ENCODE data around the gene FGGY.
"Not testable (repeated sequence)": the region's sequence is repeated elsewhere in the genome, so short reads cannot be mapped to it uniquely, and the experiment has no call there.

Gene FGGY

DNA sequence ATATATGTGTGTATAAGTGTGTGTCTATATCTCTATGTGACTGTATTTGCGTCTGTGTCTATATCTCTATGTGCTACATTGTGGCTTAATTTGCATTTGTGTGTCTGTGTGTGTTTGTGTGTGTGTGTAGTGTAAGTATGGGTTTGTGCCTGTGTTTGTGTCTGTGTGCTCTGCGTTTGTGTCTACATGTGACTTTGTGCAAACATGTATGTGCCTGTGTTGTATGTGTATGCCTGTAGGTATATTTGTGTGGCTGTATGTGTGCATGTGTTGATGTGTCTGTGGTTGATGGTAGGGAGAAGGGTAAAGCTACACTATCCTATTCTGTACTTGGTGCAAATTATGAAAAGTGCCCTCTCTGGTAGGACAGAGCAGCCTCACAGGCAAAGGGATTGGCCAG, 7.3 kb upstream of the FGGY start:
- no peak for DNase-seq

DNA sequence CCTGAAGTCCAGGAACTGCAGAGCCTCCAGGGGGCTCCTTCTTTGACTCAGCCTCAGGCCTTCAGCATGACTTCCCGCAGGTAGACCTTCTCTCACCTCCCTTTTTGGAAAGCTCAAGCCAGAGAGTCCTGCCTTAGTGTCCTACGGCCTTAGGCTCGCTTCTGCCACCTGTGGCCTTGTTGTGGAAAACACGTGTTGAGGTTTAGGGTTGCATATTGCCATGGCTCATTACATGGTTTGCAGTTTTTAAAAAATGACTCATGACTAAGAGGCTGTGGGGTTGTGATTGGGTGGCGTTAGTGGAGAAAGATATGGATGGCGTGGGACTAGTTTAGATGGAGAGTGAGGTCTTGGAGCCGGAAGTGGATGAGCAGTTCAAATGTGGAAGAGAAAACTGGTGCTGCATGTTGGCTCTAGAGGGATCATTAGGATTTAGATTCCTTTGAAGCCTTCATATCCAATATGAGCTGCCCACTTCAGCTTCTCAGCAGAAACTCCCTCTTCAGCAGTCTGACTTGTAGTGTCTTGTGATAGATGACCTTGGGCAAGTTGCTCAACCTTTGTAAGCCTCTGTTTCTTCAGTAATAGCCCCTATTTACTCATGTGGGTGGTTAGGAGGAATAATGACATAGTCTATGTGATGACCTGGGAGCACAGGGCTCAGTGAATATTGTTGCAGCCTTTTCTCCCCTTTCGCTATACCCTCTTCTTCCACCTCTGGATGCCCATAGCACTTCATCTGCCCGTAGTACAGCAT, 6.5 kb upstream of the FGGY start:
- peak; percentile 33 for DNase-seq

DNA sequence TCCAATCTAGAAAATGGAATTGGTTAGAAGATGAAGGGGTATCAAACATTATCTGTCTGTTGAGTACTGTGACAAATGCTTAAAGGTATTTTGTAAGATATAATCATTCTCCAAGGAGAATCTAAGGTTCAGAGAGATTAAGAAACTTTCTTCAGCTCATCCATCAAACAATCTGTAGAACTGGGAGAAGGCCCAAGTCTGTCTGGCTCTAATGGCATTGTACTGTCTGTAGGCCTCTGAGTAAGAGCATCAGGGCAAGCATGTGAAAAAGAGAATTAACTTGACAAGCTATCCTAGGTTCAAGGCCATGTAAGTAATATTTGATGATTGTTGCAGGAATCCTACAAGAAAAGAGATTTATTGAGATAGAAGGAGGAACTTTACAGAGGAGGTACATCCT, 5.3 kb upstream of the FGGY start:
- DNase-seq, result no peak

DNA sequence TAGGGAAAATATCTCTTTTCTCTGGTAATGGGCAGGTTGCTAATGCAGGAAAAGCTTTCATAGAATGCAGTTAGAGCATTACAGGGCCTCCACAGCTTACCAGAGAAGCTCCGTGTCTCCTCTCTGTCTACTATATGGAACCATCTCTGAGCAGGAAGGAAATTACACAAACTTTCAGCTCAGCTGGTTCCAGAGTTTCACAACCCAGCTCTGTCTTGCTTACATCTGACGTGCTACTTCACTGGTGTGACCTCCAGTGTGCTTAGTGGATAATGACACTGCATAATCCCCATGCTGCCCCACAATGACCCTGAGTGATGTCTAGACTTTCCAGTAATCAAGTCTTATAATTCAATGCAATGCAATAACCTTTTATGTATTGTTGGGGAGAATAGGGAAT, 4.3 kb upstream of the FGGY start:
- DNase-seq, result peak; percentile 49

DNA sequence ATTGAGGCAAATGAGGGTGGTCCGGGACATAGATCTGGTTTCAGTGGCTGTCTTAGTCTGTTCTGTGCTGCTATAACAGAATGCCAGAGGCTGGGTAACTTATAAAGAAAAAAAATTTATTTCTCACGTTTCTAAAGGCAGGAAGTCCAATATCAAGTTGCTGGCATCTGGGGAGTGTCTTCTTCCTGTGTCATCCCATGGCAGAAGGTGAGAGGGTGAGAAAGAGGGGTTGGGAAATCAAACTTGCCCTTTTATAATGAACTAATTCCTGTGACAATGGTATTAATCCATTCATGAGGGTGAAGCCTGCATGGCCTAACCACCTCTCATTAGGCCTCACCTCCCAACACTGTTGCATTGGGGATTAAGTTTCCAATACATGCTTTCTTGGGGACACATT, 3.7 kb upstream of the FGGY start:
- DNase-seq, result no peak

DNA sequence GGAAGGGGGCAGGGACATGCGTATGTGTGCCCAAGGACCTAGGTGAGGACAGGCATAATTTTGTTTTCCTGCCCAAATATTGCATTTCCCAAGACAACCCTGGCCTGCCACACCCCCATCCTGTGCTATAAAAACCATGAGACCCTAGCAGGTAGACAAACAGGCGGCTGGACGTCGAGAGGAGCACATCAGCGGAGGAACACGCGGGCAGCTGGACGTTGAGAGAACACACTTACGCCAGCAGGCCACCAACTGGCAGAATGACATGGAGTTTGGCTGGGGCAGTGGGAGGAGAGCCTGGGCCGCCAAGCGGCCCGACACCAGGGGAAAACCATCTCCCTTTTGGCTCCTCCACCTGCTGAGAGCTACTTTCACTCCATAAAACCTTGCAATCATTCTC, 3.0 kb upstream of the FGGY start:
- no peak for DNase-seq

DNA sequence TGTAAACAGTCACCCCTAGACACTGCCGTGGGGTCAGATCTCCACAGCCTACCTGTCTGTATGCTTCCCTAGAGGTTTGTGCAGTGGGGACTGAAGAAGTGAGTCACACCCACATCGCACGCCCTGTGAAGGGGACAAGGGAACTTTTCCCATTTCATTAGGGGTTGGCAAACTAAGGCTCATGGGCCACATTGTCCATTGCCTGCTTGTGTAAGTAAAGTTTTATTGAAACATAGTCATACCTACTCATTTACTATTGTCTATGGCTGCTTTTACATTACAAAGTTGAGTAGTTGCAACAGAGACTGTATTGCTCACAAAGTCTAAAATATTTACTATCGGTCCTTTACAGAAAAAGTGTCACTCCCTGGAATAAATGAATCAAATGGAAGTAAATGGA, 2.5 kb upstream of the FGGY start:
- no peak for DNase-seq

DNA sequence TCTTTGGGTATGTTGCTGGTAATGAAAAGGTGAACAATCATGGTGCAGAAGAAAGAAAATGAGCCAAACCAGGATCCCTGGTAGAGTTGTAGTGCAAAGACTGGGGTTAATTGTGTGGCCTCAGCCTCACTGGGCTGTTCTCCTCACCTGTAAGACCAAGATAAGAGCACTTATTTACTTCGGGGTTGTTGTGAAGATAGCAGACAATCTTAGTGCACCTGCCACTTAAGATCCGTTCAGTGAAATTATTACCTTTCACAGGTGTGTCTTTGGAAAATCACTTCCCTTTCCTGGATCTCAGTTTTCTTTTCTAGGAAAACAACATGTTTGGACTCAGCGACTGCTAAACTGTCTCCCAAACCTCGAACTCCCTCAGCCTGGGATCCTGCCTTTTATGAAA, 1.3 kb upstream of the FGGY start:
- DNase-seq, result no peak

DNA sequence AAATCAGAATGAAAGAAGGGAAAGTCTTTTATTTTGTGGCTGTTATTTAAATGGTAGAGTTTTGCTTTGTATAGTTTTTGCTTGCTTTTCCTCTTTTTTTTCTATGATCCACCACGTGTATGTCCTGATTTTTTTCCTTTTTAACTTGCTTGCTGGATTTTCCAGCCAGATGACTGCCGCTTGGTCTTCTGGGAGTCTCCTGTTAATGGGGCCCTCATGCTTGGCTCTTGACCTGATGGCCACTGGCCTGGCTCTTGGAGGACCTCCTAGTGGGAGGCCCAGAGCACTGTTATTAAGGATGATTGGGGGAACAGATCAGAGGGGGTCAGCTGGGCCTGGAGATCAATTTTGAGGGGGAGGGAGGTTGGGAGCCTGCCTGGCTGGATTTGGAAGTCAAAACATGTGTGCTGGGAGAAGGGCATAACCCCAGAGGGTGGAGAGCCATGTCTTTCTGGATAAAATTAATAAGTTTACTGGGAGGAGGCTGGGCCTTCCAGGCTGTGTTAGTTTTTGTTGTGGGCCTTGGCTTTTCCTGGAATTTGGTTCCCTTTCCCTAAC, 1.2 kb downstream of the FGGY start:
- no peak for DNase-seq

DNA sequence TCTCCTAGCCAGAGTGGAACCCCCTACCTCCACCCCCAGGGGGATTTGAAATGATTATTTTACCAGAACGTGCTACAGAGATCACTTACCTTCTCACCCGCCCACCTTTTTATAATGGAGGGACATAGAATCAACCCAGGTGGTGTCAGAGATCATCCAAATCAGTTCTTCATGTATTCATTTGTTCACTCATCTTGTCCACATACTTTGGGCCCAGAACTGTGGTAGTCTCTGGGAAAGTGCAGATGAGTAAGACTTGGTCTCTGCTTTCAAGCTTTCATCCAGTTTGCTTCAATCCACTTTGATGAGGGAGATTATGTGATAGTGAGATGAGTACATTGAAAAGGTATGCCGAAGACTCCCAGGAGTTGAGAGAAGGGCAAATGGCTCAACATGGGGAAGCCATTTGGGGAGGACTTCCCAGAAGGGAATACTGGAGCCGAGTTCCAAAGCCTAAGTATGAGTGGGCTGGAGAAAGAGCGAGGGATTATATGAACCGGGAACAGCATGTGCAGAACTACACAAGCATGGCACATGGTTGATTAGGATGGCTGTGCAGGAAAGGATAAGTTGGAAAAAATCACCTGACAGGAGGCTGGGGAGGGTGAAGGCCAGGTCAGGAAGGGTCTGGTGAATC, 1.9 kb downstream of the FGGY start:
- DNase-seq, result no peak

DNA sequence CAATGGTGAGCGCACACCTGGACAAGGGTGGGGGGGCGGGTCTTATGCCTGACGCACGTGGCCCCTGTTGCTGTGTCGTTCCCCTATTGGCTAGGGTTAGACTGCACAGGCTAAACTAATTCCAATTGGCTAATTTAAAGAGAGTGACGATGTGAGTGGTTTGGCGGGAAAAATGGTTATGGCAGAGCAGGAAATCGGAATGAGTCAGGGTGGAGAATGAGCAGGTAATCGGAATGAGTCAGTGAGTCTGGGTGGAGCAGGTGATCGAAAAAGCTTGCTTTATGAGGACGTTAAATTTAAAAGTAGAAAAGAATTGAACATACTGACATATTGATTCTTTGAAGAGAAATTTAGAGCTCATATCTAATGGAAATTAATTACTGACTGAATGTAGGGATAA, 2.8 kb downstream of the FGGY start:
- not testable (repeated sequence) for DNase-seq

DNA sequence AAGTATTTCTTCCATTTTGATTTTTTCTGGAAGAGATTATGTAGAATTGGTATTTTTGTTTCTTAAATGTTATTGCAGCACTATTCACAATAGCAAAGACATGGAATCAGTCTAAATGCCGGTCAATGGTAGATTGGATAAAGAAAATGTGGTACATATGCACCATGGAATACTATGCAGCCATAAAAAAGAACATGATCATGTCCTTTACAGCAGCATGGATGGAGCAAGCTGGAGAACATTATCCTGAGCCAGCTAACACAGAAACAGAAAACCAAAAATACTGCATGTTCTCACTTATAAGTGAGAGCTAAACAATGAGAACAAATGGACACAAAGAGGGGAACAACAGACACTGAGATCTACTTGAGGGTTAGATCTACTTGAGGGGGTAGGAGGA, 5.4 kb downstream of the FGGY start:
- no peak for DNase-seq

DNA sequence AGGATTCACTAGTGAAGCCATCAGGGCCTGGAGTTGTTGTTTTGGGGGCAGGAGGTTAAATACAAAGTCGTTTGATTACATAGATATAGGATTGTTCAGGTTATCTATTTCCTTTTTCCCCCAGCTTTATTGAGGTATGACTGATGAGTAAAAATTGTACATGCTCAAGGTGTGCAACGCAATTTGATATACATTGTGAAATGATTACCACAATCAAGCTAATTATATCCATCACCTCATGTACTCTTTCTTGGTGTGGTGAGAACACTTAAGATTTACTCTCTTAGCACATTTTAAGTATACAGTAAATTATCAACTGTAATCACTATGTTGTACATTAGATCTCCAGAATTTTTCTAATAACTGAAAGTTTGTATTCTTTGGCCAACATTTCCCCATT, 6.0 kb downstream of the FGGY start:
- no peak for DNase-seq

DNA sequence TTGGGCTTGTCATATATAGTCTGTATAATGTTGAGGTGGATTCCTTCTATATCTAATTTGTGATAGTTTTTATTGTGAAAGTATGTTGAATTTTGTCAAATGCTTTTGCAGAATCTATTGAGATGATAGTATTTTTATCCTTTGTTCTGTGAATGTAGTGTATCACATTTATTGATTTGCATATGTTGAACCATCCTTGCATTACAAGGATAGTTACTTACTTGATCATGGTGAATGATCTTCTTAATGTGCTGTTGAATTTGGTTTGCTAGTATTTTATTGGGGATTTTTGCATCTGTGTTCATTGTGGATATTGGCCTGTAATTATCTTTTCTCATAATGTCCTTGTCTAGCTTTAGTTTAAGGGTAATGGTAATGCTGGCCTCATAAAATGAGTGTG, 8.3 kb downstream of the FGGY start:
- no peak for DNase-seq

DNA sequence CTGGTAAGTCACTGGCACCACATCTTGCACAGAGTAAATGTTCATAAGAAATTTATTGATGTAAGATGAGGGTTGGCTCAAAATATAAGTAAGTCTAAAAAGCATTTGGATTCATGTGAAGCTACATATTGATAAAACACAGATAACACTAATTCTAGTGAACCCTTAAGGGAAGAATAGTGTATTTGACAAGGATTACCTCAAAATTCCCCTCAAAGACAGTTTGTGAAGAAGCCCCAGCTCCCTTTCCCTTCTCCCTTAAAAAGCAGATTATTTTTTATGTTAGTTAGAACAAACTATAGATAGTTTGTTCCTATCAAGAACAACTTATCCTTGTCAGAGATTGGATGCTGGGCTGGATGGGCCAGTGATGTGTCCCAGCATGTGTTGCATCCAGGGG, 10.7 kb downstream of the FGGY start:
- DNase-seq, result no peak

DNA sequence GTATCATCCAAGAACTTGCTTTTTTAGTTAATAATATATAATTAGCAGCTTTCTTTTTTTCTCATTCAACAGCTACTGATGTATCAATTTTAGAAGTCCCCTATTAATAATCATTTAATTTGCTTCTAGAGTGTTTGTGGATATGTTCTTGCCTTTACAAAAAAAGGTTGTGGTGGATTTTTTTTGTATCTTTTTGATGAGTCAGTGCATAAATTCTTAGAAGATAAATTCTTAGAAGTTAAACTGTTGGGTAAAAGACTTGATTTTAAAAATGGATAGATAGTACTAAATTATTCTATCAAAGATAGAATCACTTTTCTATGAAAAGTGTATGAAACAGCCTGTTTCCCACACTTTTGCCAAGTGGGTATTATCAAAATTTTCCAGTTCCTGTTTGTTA, 11.9 kb downstream of the FGGY start:
- DNase-seq, result no peak

DNA sequence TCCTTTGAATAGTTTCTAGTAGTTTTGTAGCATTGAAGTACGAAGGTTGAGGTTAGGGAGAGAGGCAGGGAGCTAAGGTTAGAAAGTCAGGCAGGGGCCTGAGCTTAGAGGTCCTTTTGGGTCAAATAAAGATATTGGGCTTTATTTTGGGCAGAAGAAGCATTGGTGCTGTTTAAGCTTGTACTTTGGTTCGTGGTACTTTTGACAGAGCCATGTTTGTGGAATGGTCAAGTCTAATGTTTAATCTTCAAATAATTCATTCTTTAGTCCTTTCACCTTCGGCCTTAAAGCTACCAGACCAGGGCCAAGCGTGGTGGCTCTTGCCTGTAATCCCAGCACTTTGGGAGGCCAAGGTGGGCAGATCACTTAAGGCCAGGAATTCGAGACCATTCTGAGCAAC, 12.5 kb downstream of the FGGY start:
- no peak for DNase-seq

DNA sequence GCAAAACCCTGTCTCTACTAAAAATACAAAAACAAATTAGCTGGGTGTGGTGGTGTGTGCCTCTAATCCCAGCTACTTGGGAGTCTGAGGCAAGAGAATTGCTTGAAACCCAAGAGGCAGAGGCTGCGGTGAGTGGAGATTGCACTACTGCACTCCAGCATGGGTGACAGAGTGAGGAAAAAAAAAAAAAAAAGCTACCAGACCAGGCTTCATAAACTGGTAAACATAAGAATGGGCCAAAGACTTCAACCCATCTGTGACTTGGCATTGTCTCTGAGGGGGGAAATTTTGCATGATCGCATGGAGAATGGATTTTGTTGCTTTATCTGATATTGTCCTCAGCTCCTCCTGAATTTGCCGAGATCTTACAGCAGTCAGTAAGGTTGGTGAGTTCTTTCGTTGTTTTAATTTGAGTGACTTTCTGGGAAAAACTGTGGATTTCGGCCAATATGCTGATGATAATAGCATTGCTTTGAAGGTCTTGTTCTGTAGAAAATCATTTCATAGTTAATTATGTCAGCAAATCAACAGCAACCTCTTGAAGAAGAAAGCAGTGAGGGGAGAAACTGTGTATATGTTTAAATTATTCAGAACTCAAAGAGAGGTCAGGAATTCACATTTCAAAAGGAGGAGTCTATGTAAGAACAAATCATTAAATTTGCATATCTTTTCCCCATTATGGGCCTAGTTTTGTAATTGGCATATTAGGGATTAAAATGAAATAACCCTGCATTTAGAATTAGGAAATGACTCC, 13.1 kb downstream of the FGGY start:
- DNase-seq, result no peak

DNA sequence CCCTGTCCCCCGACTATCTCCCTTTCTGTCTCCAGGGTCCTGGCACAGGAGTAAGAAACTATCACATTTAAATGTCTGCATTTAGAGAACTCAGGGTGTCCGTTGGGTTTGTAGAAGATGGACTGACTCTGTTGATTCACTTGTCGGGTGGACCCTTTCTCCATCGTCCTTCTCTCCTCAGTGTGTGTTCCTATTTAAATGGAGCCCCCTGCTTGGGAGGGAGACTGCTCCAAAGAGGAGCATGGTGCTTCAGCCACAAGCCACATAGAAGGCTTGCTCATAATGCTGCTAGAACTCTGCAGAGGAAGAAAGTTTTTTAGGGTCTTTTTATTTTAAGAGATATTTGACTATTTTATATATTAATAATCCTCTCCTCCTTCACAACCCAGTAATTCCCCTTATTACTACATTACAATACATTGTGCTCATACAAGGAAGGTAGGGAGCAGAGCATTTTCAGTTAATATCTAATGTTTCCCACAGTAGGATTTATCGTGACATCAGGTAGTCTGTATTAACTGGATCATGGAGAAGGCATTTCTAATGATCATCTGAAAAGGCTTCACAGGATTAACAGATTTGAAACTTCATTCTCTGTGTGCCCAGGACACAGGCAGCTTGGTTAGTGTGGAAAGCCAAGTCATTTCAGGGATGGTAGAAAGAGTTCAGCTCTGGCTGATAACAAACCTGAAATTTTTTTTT, 13.8 kb downstream of the FGGY start:
- DNase-seq, result no peak

DNA sequence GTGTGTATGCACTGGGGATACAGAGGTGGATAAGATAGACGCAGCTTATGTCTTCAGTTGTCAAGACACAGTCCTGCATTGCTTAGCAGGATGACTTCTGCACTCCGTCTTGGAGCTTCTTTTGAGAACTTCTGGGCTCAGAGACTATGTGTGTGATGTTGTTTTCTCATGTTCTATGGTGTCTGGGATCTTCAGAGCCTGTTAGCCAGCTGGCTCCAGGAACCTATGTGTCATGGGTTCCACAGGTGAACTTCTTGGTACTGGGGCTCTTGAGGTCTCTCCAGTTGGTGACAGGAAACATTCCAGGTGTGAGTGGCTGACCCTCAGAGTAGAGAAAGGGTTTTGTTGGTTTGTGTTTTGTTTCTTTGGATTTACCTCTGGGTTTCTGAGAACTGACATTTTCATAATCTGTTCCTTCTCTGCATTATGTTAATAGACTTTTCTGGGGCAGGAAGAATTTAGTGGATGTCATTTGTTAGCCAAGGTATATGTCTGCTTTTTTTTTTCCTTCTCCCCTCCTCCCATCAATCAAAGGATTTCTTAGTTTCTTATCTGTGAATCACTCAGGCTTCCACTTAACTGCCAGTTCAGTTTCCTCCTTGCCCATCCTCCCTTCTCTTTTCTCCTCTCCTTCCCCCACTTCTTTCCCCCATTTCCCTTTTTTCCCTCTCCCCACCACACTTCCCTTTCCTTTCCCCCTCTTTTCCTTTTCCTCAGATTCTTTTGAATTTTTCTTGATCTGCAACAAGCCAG, 18.1 kb downstream of the FGGY start:
- DNase-seq, result no peak

DNA sequence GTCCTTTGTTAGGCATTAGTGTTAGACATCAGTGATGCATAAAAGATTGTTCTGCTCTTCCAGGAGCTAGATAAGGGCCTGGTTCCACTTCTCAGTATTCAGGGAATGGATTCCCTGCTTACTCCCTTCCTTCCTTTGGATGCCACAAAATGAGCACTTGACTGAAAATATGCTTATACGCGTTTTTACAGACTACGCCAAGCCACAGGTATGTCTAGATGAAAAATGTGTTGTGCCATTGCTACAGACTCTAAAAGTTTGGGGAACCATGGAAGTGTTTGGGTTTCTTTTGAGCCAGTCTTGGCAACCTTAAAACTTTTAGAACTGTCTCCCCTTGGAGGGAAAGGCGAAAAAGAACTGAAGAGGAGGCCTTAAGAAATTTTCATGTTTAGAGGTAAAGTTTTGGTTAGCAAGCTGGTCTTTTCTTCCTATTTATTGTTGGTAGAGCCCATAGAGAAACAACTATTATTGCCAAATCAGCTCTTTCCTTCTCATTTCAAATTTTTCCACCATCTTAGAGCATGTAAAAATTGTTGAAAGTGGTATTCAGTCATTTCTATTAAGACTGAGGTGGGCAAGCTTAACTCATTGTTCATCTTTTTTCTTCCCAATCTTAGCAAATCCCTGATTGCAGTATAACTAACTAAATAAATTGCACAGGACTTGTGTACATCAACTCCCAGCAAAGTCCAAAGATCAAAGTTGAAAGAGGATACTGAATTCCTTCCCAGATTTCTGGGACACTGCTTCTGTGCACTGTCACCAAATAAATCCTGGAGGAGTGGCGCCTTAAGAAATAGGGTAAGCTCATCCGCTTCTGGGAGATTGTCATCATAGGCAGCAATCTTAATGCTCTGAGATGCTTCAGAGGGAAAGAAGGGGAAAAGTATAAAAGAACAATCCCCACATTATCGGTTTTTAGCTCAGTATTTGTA, 18.9 kb downstream of the FGGY start:
- DNase-seq, result no peak
